C4-2B (cell line): ENCODE results near the gene HSPG2.

ENCODE experiments used
- ZFX ChIP-seq: fragments of 450-650 bp; IDR thresholded peaks from 2 replicates; pipeline ENCODE4 v1.6.1; 2017
- TF ChIP-seq, protein P1 (sequence below): fragments of 450-650 bp; conservative IDR thresholded peaks from 2 replicates; pipeline ENCODE4 v1.5.1; 2017; ENCODE audit warnings: mild to moderate bottlenecking

- TF ChIP-seq, protein P1, sequence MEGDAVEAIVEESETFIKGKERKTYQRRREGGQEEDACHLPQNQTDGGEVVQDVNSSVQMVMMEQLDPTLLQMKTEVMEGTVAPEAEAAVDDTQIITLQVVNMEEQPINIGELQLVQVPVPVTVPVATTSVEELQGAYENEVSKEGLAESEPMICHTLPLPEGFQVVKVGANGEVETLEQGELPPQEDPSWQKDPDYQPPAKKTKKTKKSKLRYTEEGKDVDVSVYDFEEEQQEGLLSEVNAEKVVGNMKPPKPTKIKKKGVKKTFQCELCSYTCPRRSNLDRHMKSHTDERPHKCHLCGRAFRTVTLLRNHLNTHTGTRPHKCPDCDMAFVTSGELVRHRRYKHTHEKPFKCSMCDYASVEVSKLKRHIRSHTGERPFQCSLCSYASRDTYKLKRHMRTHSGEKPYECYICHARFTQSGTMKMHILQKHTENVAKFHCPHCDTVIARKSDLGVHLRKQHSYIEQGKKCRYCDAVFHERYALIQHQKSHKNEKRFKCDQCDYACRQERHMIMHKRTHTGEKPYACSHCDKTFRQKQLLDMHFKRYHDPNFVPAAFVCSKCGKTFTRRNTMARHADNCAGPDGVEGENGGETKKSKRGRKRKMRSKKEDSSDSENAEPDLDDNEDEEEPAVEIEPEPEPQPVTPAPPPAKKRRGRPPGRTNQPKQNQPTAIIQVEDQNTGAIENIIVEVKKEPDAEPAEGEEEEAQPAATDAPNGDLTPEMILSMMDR, result no peak
- TF ChIP-seq ZFX, result no peak
These were observed 98.6 kb downstream of the HSPG2 start for GRCh38 chr1:21838359-21839157.
